Measurements from ENCODE around the gene FLNC. TPM values are rescaled to one million over a fixed set of nuclear protein-coding genes. Genes with fewer than 3 reads are reported as not detected.
A peak's percentile ranks its signal among the peaks of the same experiment; 100 is the strongest.

FLNC gene
- polyA plus RNA-seq, 2 of the 4 experiments (the other 2 are of a cell fraction), result 0.43 to 3.4 TPM

GRCh38 chr7:128807191-128807590 lies 23.0 kb upstream of the FLNC start (continued):
- TF ChIP-seq, protein P1, sequence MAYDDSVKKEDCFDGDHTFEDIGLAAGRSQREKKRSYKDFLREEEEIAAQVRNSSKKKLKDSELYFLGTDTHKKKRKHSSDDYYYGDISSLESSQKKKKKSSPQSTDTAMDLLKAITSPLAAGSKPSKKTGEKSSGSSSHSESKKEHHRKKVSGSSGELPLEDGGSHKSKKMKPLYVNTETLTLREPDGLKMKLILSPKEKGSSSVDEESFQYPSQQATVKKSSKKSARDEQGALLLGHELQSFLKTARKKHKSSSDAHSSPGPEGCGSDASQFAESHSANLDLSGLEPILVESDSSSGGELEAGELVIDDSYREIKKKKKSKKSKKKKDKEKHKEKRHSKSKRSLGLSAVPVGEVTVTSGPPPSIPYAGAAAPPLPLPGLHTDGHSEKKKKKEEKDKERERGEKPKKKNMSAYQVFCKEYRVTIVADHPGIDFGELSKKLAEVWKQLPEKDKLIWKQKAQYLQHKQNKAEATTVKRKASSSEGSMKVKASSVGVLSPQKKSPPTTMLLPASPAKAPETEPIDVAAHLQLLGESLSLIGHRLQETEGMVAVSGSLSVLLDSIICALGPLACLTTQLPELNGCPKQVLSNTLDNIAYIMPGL (CRISPR knock-in tag; IDR thresholded peaks at IDR 0.05; ENCODE audit: borderline replicate concordance), result no peak

- WGBS (ENCODE audit: missing lambda C conversion rate), result 63% methylated on average over 3 of the region's 3 CpGs
- no peak overlapping the region for H3K27ac ChIP-seq
- H3K9me3 ChIP-seq, result no peaks in the 10 kb centered on the region
- ATAC-seq (peak in 1 of 2 experiments; percentile 41; a peak in 2 of 6 replicates), FAIRE-seq (no peak), DNase-seq (ENCODE audit: low read depth in 1 of 2, low spot score in 1 of 2) (no peak)
- CTCF ChIA-PET, result interaction anchor here (1.0 to 1.7 kb wide), 3 partner anchors 8 to 74 kb away, joined by 3 read pairs; no protein-coding TSS in a partner anchor
- no peaks in the 10 kb centered on the region for H3K4me1 ChIP-seq
- no peak overlapping the region for H3K4me3 ChIP-seq
- no peak overlapping the region for H3K4me2 ChIP-seq
- POLR2A ChIA-PET, result no interaction called here
- TF ChIP-seq HOXB5 (CRISPR knock-in tag; IDR thresholded peaks at IDR 0.05), result no peak
- no peak for TF ChIP-seq NR3C1 (IDR thresholded peaks at IDR 0.05)
- no peak for TF ChIP-seq MAFK (IDR thresholded peaks at IDR 0.05; ENCODE audit: partially characterized antibody)
- TF ChIP-seq CBX8 (IDR thresholded peaks at IDR 0.05), result no peak
- no peak for TF ChIP-seq FOSL2 (IDR thresholded peaks at IDR 0.05)
- TF ChIP-seq FOSL2 (CRISPR knock-in tag; IDR thresholded peaks at IDR 0.05), result no peak
- TF ChIP-seq EP300 (IDR thresholded peaks at IDR 0.05), result no peak
- no peak for TF ChIP-seq HDAC2 (IDR thresholded peaks at IDR 0.05)
- TF ChIP-seq, protein P1 (CRISPR knock-in tag; IDR thresholded peaks at IDR 0.05; ENCODE audit: borderline replicate concordance), result no peak
- no peak for TF ChIP-seq KDM1A (IDR thresholded peaks at IDR 0.05; ENCODE audit: low read depth)
Measured at GRCh38 chr7:128809363-128809762, 20.8 kb upstream of the FLNC start.

- CTCF ChIA-PET, result interaction anchor here (1.7 kb wide), 1 partner anchor 73 kb away, joined by 3 read pairs; no protein-coding TSS in a partner anchor
- DNase-seq (ENCODE audit: low read depth in 1 of 2, low spot score in 1 of 2) (no peak), ATAC-seq (no peak), FAIRE-seq (no peak)
- H3K4me1 ChIP-seq, result no peaks in the 10 kb centered on the region
- no peaks in the 10 kb centered on the region for H3K9me3 ChIP-seq
- H3K4me2 ChIP-seq, result no peak overlapping the region
- H3K27ac ChIP-seq, result no peak overlapping the region
- WGBS (ENCODE audit: missing lambda C conversion rate), result 53% methylated on average over 2 of the region's 2 CpGs
- POLR2A ChIA-PET, result no interaction called here
- TF ChIP-seq, protein P1 (CRISPR knock-in tag; IDR thresholded peaks at IDR 0.05; ENCODE audit: borderline replicate concordance), result no peak
- TF ChIP-seq, protein P2, sequence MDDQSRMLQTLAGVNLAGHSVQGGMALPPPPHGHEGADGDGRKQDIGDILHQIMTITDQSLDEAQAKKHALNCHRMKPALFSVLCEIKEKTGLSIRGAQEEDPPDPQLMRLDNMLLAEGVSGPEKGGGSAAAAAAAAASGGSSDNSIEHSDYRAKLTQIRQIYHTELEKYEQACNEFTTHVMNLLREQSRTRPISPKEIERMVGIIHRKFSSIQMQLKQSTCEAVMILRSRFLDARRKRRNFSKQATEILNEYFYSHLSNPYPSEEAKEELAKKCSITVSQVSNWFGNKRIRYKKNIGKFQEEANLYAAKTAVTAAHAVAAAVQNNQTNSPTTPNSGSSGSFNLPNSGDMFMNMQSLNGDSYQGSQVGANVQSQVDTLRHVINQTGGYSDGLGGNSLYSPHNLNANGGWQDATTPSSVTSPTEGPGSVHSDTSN (IDR thresholded peaks at IDR 0.05), result no peak
- no peak for TF ChIP-seq FOSL2 (IDR thresholded peaks at IDR 0.05)
- TF ChIP-seq FOSL2 (CRISPR knock-in tag; IDR thresholded peaks at IDR 0.05), result no peak
- no peak for TF ChIP-seq KDM1A (IDR thresholded peaks at IDR 0.05; ENCODE audit: low read depth)
- TF ChIP-seq E2F6 (IDR thresholded peaks at IDR 0.05; ENCODE audit: borderline replicate concordance, low read depth), result no peak
- TF ChIP-seq EP300 (IDR thresholded peaks at IDR 0.05), result no peak
- no peak for TF ChIP-seq MYC (IDR thresholded peaks at IDR 0.05; ENCODE audit: borderline replicate concordance, low read length)
- TF ChIP-seq KDM5A (IDR thresholded peaks at IDR 0.05), result no peak
- no peak for TF ChIP-seq EHMT2 (IDR thresholded peaks at IDR 0.05; ENCODE audit: low read depth)
- TF ChIP-seq RFX5 (IDR thresholded peaks at IDR 0.05), result no peak
- no peak for TF ChIP-seq NPAS2 (CRISPR knock-in tag; IDR thresholded peaks at IDR 0.05; ENCODE audit: borderline replicate concordance)
- TF ChIP-seq BHLHE40 (IDR thresholded peaks at IDR 0.05; ENCODE audit: low read depth, low read length), result no peak
- TF ChIP-seq HEYL (CRISPR knock-in tag; IDR thresholded peaks at IDR 0.05), result no peak
- TF ChIP-seq TP53 (CRISPR knock-in tag; IDR thresholded peaks at IDR 0.05), result no peak
- no peak for TF ChIP-seq ESRRA (IDR thresholded peaks at IDR 0.05; ENCODE audit: borderline replicate concordance, low read length)
- TF ChIP-seq, protein P3, sequence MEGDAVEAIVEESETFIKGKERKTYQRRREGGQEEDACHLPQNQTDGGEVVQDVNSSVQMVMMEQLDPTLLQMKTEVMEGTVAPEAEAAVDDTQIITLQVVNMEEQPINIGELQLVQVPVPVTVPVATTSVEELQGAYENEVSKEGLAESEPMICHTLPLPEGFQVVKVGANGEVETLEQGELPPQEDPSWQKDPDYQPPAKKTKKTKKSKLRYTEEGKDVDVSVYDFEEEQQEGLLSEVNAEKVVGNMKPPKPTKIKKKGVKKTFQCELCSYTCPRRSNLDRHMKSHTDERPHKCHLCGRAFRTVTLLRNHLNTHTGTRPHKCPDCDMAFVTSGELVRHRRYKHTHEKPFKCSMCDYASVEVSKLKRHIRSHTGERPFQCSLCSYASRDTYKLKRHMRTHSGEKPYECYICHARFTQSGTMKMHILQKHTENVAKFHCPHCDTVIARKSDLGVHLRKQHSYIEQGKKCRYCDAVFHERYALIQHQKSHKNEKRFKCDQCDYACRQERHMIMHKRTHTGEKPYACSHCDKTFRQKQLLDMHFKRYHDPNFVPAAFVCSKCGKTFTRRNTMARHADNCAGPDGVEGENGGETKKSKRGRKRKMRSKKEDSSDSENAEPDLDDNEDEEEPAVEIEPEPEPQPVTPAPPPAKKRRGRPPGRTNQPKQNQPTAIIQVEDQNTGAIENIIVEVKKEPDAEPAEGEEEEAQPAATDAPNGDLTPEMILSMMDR (IDR thresholded peaks at IDR 0.05), result no peak
- no peak overlapping the region for H3K4me3 ChIP-seq
Measured at GRCh38 chr7:128810473-128810872, 19.7 kb upstream of the FLNC start.
